DMS153 treated with DMSO at 0.1 percent for 48 hours (cell line): Measurements from ENCODE around the gene RTL3.

Source experiments
- DNase-seq: peaks from one replicate; lab custom pipeline; 2025; ENCODE audit not compliant: unreplicated experiment; lab: John Stamatoyannopoulos, UW

RTL3 gene

GRCh38 chrX:78622831-78623230 is 36.3 kb downstream of the RTL3 start:
- no peak for DNase-seq

- DNase-seq, result no peak
These were observed 39.3 kb downstream of the RTL3 start for GRCh38 chrX:78619834-78620233.

GRCh38 chrX:78618987-78619386 is 40.1 kb downstream of the RTL3 start:
- no peak for DNase-seq

GRCh38 chrX:78614264-78614663 is 44.9 kb downstream of the RTL3 start:
- DNase-seq, result no peak
